Stomach smooth muscle (tissue), 2 donors: ENCODE data around the gene KCNJ6.
"Not testable (repeated sequence)": the region's sequence is repeated elsewhere in the genome, so short reads cannot be mapped to it uniquely, and the experiment has no call there.

Experiments used
- H3K27ac ChIP-seq: one replicate; pipeline ENCODE4 v1.7.0; 2013; ENCODE audit warnings: mild to moderate bottlenecking, low read length, inconsistent platforms
- H3K27me3 ChIP-seq, 2 donors: one replicate each; pipeline ENCODE4 v1.7.0; 2013; ENCODE audit warnings: low read length in 2 of 2; ENCODE audit not compliant: insufficient read depth in 2 of 2, control insufficient read depth in 1 of 2
- H3K36me3 ChIP-seq, 2 donors: one replicate each; pipeline ENCODE4 v1.7.0; 2013; ENCODE audit warnings: low read length in 2 of 2; ENCODE audit not compliant: control insufficient read depth in 2 of 2, insufficient read depth in 2 of 2
- H3K4me1 ChIP-seq: one replicate; pipeline ENCODE4 v1.7.0; 2013; ENCODE audit warnings: low read length; ENCODE audit not compliant: control insufficient read depth, insufficient read depth
- H3K4me3 ChIP-seq, 2 donors: one replicate each; pipeline ENCODE4 v1.7.0; 2013; ENCODE audit warnings: low read length in 2 of 2
- H3K9ac ChIP-seq, 2 donors: one replicate each; pipeline ENCODE4 v1.7.0; 2013; ENCODE audit warnings: low read length in 2 of 2, mild to moderate bottlenecking in 1 of 2
- H3K9me3 ChIP-seq, 2 donors: one replicate each; pipeline ENCODE4 v1.7.0; 2013; ENCODE audit warnings: low read length in 2 of 2; ENCODE audit not compliant: control insufficient read depth in 2 of 2
- donor health status: healthy.
- donor health status: Pancreatic carcinoma.

Gene KCNJ6

GRCh38 chr21:37936010-37936785 lies 19.9 kb upstream of the KCNJ6 start:
- Histone ChIP-seq H3K9ac (no peak overlapping the region), H3K4me3 (no peak overlapping the region), H3K27ac (no peak overlapping the region), H3K4me1 (no peaks in the 10 kb centered on the region), H3K9me3 (peaks cover 4% of the 10 kb centered on the region in 2 donors), H3K27me3 (no peaks in the 10 kb centered on the region), H3K36me3 (no peaks in the 10 kb centered on the region)

- Histone ChIP-seq H3K27me3 (no peaks in the 10 kb centered on the region), H3K4me1 (no peaks in the 10 kb centered on the region), H3K9ac (no peak overlapping the region), H3K27ac (no peak overlapping the region), H3K36me3 (no peaks in the 10 kb centered on the region), H3K9me3 (peaks cover 4% of the 10 kb centered on the region in 2 donors), H3K4me3 (no peak overlapping the region)
Measured at GRCh38 chr21:37932936-37933335, 16.7 kb upstream of the KCNJ6 start.

- no peak overlapping the region for H3K4me3 ChIP-seq
- H3K9ac ChIP-seq: no peak overlapping the region
- H3K4me1 ChIP-seq: no peaks in the 10 kb centered on the region
- H3K9me3 ChIP-seq: peaks cover 0 to 4% of the 10 kb centered on the region in 2 donors
- no peaks in the 10 kb centered on the region for H3K27me3 ChIP-seq
- H3K27ac ChIP-seq: no peak overlapping the region
- H3K36me3 ChIP-seq: no peaks in the 10 kb centered on the region
Measured at GRCh38 chr21:37927711-37928110, 11.5 kb upstream of the KCNJ6 start.

GRCh38 chr21:37921091-37921490 lies 4.8 kb upstream of the KCNJ6 start:
- peaks cover 17 to 18% of the 10 kb centered on the region in 2 donors for H3K27me3 ChIP-seq
- no peaks in the 10 kb centered on the region for H3K36me3 ChIP-seq
- no peak overlapping the region for H3K4me3 ChIP-seq
- no peak overlapping the region for H3K9ac ChIP-seq
- peaks cover 4% of the 10 kb centered on the region for H3K4me1 ChIP-seq
- no peak overlapping the region for H3K27ac ChIP-seq
- H3K9me3 ChIP-seq: no peaks in the 10 kb centered on the region

GRCh38 chr21:37920302-37920701 lies 4.0 kb upstream of the KCNJ6 start:
- H3K9ac ChIP-seq, H3K4me3 ChIP-seq, H3K9me3 ChIP-seq, H3K36me3 ChIP-seq, H3K4me1 ChIP-seq, H3K27ac ChIP-seq: not testable (repeated sequence)
- peaks cover 23 to 26% of the 10 kb centered on the region in 2 donors for H3K27me3 ChIP-seq

- H3K27ac ChIP-seq: no peak overlapping the region
- H3K4me1 ChIP-seq: peaks cover 9% of the 10 kb centered on the region
- H3K27me3 ChIP-seq: peaks cover 38 to 39% of the 10 kb centered on the region in 2 donors
- H3K36me3 ChIP-seq: no peaks in the 10 kb centered on the region
- no peaks in the 10 kb centered on the region for H3K9me3 ChIP-seq
- no peak overlapping the region for H3K9ac ChIP-seq
- no peak overlapping the region for H3K4me3 ChIP-seq
Measured at GRCh38 chr21:37917612-37918011, 1.4 kb upstream of the KCNJ6 start.

GRCh38 chr21:37915941-37916309 lies 332 bp downstream of the KCNJ6 start:
- Histone ChIP-seq H3K27ac (no peak overlapping the region), H3K36me3 (no peaks in the 10 kb centered on the region), H3K4me1 (peaks cover 9% of the 10 kb centered on the region), H3K27me3 (peaks cover 34 to 39% of the 10 kb centered on the region in 2 donors), H3K9me3 (no peaks in the 10 kb centered on the region), H3K4me3 (peak overlapping the region; percentile 11 to 16), H3K9ac (no peak overlapping the region)

- Histone ChIP-seq H3K36me3 (no peaks in the 10 kb centered on the region), H3K4me1 (peaks cover 9% of the 10 kb centered on the region), H3K9ac (no peak overlapping the region), H3K27me3 (peaks cover 34 to 39% of the 10 kb centered on the region in 2 donors), H3K9me3 (no peaks in the 10 kb centered on the region), H3K4me3 (peak overlapping the region; percentile 11 to 16), H3K27ac (no peak overlapping the region)
Measured at GRCh38 chr21:37915497-37915911, 753 bp downstream of the KCNJ6 start.

GRCh38 chr21:37912616-37913015 lies 3.6 kb downstream of the KCNJ6 start:
- H3K4me3 ChIP-seq: no peak overlapping the region
- no peak overlapping the region for H3K27ac ChIP-seq
- H3K9me3 ChIP-seq: no peaks in the 10 kb centered on the region
- no peaks in the 10 kb centered on the region for H3K36me3 ChIP-seq
- H3K9ac ChIP-seq: no peak overlapping the region
- peaks cover 9% of the 10 kb centered on the region for H3K4me1 ChIP-seq
- H3K27me3 ChIP-seq: peaks cover 28 to 31% of the 10 kb centered on the region in 2 donors

- H3K27me3 ChIP-seq: peaks cover 9 to 12% of the 10 kb centered on the region in 2 donors
- H3K4me3 ChIP-seq: no peak overlapping the region
- no peaks in the 10 kb centered on the region for H3K9me3 ChIP-seq
- no peaks in the 10 kb centered on the region for H3K4me1 ChIP-seq
- H3K36me3 ChIP-seq: no peaks in the 10 kb centered on the region
- H3K27ac ChIP-seq: no peak overlapping the region
- H3K9ac ChIP-seq: no peak overlapping the region
Measured at GRCh38 chr21:37909936-37910335, 6.3 kb downstream of the KCNJ6 start.

GRCh38 chr21:37908691-37909090 lies 7.6 kb downstream of the KCNJ6 start:
- peaks cover 3 to 7% of the 10 kb centered on the region in 2 donors for H3K27me3 ChIP-seq

More at GRCh38 chr21:37908691-37909090, 7.6 kb downstream of the KCNJ6 start:
- Histone ChIP-seq H3K27ac (no peak overlapping the region), H3K9me3 (no peaks in the 10 kb centered on the region), H3K36me3 (no peaks in the 10 kb centered on the region), H3K4me1 (no peaks in the 10 kb centered on the region), H3K4me3 (no peak overlapping the region), H3K9ac (no peak overlapping the region)
